Measurements from ENCODE around the gene FRS2. TPM values are rescaled to one million over a fixed set of nuclear protein-coding genes. Genes with fewer than 3 reads are reported as not detected.
A peak's percentile ranks its signal among the peaks of the same experiment; 100 is the strongest.

The FRS2 gene
- 10 to 100 TPM; 11.0 to 12.8 TPM for total RNA-seq

DNA sequence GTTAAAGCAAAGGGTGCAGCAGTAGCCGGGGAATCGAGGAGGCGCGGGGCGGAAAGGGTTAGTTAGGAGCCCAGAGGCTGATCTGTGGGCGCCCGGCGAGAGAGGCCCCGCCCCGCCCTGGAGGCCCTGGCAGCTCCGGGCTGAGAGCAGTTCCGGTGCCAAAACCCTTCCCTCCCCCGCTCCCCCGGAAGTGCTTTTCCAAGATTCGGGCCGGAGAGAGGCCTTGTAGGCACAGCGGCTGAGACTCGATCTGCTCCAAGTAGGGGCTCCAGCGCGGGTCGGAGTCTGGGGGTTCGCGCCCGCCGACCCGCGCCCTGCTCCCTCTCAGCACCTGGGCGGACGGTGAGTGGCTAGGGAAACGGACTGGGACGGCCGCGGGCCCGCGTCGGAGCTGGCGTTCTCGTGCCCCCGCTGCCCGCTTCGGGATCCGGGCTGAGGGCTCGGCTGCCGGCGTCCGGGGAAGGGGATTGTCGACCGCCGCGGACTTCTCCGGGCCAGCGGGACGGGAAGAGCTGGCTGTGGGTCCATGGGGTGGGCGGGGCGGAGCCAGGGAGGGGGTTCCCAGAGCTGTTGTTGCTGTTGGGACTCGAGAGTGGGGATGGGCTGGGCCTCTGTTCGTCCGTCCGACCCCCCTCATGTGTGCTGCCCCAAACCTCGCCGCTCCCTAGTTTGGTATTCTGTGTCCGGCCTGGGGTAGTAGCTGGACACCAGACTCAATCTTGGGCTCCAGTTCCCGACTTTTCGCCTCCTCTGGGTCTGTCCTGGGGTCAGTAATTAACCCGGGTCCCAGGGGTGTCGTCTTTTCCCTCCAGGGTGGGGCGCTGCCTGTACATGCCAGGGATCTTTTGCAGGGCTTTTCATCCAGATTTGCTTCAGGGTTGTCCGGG is at the start of gene FRS2:
FRS2 (plus strand) TSS at position 200 of the 887 bp plus-strand sequence. CDS start 98,643 bp downstream, outside the sequence.
- H3K9me3 Mint-ChIP-seq = no peaks in the 10 kb centered on the region
- H3K27me3 Mint-ChIP-seq = no peaks in the 10 kb centered on the region
- ATAC-seq (replicated peaks) = peak; percentile 99
- peaks cover 13% of the 10 kb centered on the region for H3K36me3 Mint-ChIP-seq (ENCODE audit: low read depth)
- peak within 1 kb of the TSS; percentile 81 for H3K4me3 Mint-ChIP-seq
- peak within 1 kb of the TSS; percentile 96 for H3K27ac Mint-ChIP-seq
- peaks cover 31% of the 10 kb centered on the region for H3K4me1 Mint-ChIP-seq

DNA sequence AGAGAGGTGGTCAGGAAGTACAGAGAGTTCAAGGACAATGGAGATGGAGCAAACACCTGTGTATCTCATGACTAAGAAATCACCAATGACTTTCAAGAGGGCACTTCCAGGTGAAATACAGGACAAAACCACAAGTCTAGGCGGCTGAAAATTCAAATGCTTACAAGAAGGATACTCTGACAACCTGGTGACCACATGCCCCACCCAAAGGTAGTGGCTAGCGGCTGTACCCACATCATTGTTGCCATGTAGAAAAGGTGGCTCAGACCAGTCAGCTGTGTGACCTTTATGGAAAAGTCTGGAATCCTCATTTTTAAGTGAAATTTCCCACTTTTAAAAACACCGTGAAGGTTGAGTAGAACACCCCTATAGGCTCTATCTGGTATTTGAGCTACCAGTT is 48.6 kb upstream of the FRS2 start:
- Mint-ChIP-seq H3K36me3 (ENCODE audit: low read depth) (no peaks in the 10 kb centered on the region), H3K9me3 (no peaks in the 10 kb centered on the region), H3K27ac (no peak overlapping the region), H3K27me3 (no peaks in the 10 kb centered on the region), H3K4me1 (no peaks in the 10 kb centered on the region), H3K4me3 (no peak overlapping the region)
- no peak for ATAC-seq (replicated peaks)

- ATAC-seq (replicated peaks) = no peak
- no peaks in the 10 kb centered on the region for H3K9me3 Mint-ChIP-seq
- H3K4me3 Mint-ChIP-seq = no peak overlapping the region
- no peaks in the 10 kb centered on the region for H3K36me3 Mint-ChIP-seq (ENCODE audit: low read depth)
- H3K27me3 Mint-ChIP-seq = no peaks in the 10 kb centered on the region
- H3K27ac Mint-ChIP-seq = peak overlapping the region; percentile 17
- no peaks in the 10 kb centered on the region for H3K4me1 Mint-ChIP-seq
Measured at GRCh38 chr12:69423037-69423905, 46.9 kb upstream of the FRS2 start.

DNA sequence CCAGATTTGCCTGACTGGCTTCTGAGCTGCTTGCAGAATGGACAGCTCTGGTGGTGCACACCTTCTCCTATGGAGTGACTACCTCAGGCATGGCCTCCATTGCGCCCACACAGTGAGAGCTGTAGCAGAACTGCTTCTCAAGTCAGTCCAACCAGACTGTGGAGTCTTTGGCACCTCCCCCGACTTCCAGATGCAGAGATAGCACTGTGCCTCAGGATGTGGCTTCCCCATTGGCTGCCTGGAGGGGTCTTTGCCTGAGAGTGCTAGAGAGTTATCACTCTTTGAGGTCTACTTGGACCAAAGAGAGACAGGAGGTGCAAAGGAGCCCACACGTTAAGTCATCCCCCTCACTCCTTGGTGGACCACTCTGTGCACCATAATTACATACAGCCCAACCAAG is 44.8 kb upstream of the FRS2 start:
- no peaks in the 10 kb centered on the region for H3K4me1 Mint-ChIP-seq
- H3K4me3 Mint-ChIP-seq = no peak overlapping the region
- no peak for ATAC-seq (replicated peaks)
- H3K27me3 Mint-ChIP-seq = no peaks in the 10 kb centered on the region
- no peaks in the 10 kb centered on the region for H3K9me3 Mint-ChIP-seq
- no peaks in the 10 kb centered on the region for H3K36me3 Mint-ChIP-seq (ENCODE audit: low read depth)
- H3K27ac Mint-ChIP-seq = no peak overlapping the region

GRCh38 chr12:69428351-69429073 is 41.7 kb upstream of the FRS2 start:
- H3K36me3 Mint-ChIP-seq (ENCODE audit: low read depth) = no peaks in the 10 kb centered on the region
- no peaks in the 10 kb centered on the region for H3K4me1 Mint-ChIP-seq
- H3K27me3 Mint-ChIP-seq = no peaks in the 10 kb centered on the region
- no peak for ATAC-seq (replicated peaks)
- H3K4me3 Mint-ChIP-seq = no peak overlapping the region
- H3K27ac Mint-ChIP-seq = no peak overlapping the region
- H3K9me3 Mint-ChIP-seq = no peaks in the 10 kb centered on the region

- Mint-ChIP-seq H3K27me3 (no peaks in the 10 kb centered on the region), H3K4me3 (no peak overlapping the region), H3K36me3 (ENCODE audit: low read depth) (no peaks in the 10 kb centered on the region), H3K4me1 (no peaks in the 10 kb centered on the region), H3K9me3 (no peaks in the 10 kb centered on the region), H3K27ac (no peak overlapping the region)
- no peak for ATAC-seq (replicated peaks)
Measured at GRCh38 chr12:69430942-69431590, 39.1 kb upstream of the FRS2 start.

GRCh38 chr12:69431591-69432222 is 38.5 kb upstream of the FRS2 start:
- H3K9me3 Mint-ChIP-seq = no peaks in the 10 kb centered on the region
- no peak overlapping the region for H3K4me3 Mint-ChIP-seq
- H3K4me1 Mint-ChIP-seq = no peaks in the 10 kb centered on the region
- no peak overlapping the region for H3K27ac Mint-ChIP-seq
- no peak for ATAC-seq (replicated peaks)
- no peaks in the 10 kb centered on the region for H3K27me3 Mint-ChIP-seq
- no peaks in the 10 kb centered on the region for H3K36me3 Mint-ChIP-seq (ENCODE audit: low read depth)

- ATAC-seq (replicated peaks) = no peak
- H3K27me3 Mint-ChIP-seq = no peaks in the 10 kb centered on the region
- H3K4me1 Mint-ChIP-seq = no peaks in the 10 kb centered on the region
- no peak overlapping the region for H3K4me3 Mint-ChIP-seq
- no peaks in the 10 kb centered on the region for H3K9me3 Mint-ChIP-seq
- H3K27ac Mint-ChIP-seq = no peak overlapping the region
- no peaks in the 10 kb centered on the region for H3K36me3 Mint-ChIP-seq (ENCODE audit: low read depth)
Measured at GRCh38 chr12:69433653-69434052, 36.5 kb upstream of the FRS2 start.

- Mint-ChIP-seq H3K36me3 (ENCODE audit: low read depth) (no peaks in the 10 kb centered on the region), H3K4me1 (no peaks in the 10 kb centered on the region), H3K4me3 (no peak overlapping the region), H3K9me3 (no peaks in the 10 kb centered on the region), H3K27me3 (no peaks in the 10 kb centered on the region), H3K27ac (no peak overlapping the region)
- ATAC-seq (replicated peaks) = no peak
Measured at GRCh38 chr12:69435644-69436043, 34.5 kb upstream of the FRS2 start.

GRCh38 chr12:69437073-69437472 is 33.1 kb upstream of the FRS2 start:
- Mint-ChIP-seq H3K27me3 (no peaks in the 10 kb centered on the region), H3K27ac (no peak overlapping the region), H3K9me3 (no peaks in the 10 kb centered on the region), H3K4me3 (no peak overlapping the region), H3K4me1 (no peaks in the 10 kb centered on the region), H3K36me3 (ENCODE audit: low read depth) (no peaks in the 10 kb centered on the region)
- ATAC-seq (replicated peaks) = no peak

DNA sequence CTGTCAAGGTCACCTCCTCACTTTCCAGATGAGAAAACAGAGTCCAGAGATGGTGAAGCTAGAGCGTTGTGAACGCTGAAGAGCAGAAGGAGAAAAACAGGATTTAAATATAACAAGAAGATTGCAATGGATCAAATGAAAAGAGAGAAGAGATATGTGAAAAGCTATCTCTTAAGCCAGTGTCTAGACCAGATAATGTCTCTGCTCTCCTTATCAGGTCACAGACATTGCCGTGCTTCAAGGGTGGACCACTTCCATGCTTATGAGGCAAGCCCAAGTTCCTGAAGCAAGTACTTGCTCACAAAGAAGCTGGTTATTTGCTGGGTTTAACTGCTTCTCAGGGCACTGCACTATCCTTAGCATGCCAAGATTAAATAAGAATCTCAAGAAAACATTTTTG is 31.6 kb upstream of the FRS2 start:
- Mint-ChIP-seq H3K27me3 (no peaks in the 10 kb centered on the region), H3K9me3 (no peaks in the 10 kb centered on the region), H3K27ac (no peak overlapping the region), H3K4me1 (no peaks in the 10 kb centered on the region), H3K4me3 (no peak overlapping the region), H3K36me3 (ENCODE audit: low read depth) (no peaks in the 10 kb centered on the region)
- no peak for ATAC-seq (replicated peaks)

GRCh38 chr12:69440016-69440415 is 30.2 kb upstream of the FRS2 start:
- ATAC-seq (replicated peaks) = no peak
- H3K9me3 Mint-ChIP-seq = no peaks in the 10 kb centered on the region
- no peak overlapping the region for H3K4me3 Mint-ChIP-seq
- H3K36me3 Mint-ChIP-seq (ENCODE audit: low read depth) = no peaks in the 10 kb centered on the region
- H3K27me3 Mint-ChIP-seq = no peaks in the 10 kb centered on the region
- no peaks in the 10 kb centered on the region for H3K4me1 Mint-ChIP-seq
- no peak overlapping the region for H3K27ac Mint-ChIP-seq

GRCh38 chr12:69440886-69441285 is 29.3 kb upstream of the FRS2 start:
- no peak overlapping the region for H3K27ac Mint-ChIP-seq

DNA sequence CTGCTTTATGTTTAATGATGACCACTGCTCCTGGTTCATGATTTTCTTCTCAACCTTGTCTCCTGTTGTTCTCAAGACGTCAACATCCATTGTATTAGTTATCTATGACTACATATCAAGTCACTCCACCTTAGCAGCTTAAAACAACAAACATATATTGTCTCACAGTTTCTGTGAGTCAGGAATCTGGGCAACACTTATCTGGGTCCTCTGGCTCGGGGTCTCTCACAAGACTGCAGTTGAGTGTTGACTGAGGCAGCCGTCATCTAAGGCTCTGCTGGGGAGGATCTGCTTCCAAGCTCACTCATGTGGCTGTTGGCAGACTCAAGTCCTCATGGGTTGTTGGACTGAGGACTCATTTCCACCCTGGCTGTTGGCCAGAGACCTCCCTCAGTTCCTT is 27.3 kb upstream of the FRS2 start:
- ATAC-seq (replicated peaks) = no peak
- no peaks in the 10 kb centered on the region for H3K4me1 Mint-ChIP-seq
- no peak overlapping the region for H3K27ac Mint-ChIP-seq
- H3K27me3 Mint-ChIP-seq = no peaks in the 10 kb centered on the region
- H3K36me3 Mint-ChIP-seq (ENCODE audit: low read depth) = no peaks in the 10 kb centered on the region
- no peak overlapping the region for H3K4me3 Mint-ChIP-seq
- H3K9me3 Mint-ChIP-seq = no peaks in the 10 kb centered on the region

More at GRCh38 chr12:69440886-69441285, 29.3 kb upstream of the FRS2 start:
- H3K36me3 Mint-ChIP-seq (ENCODE audit: low read depth) = no peaks in the 10 kb centered on the region
- H3K4me3 Mint-ChIP-seq = no peak overlapping the region
- no peak for ATAC-seq (replicated peaks)
- no peaks in the 10 kb centered on the region for H3K4me1 Mint-ChIP-seq
- H3K9me3 Mint-ChIP-seq = no peaks in the 10 kb centered on the region
- H3K27me3 Mint-ChIP-seq = no peaks in the 10 kb centered on the region
